Aorta (tissue), 5 donors: ENCODE results near the gene RGR. TPM values are rescaled to one million over a fixed set of nuclear protein-coding genes. Genes with fewer than 3 reads are reported as not detected.

Experiments
- ATAC-seq: fragments of 200-7000 bp; cut with Tn5 transposase; one replicate; pipeline ENCODE4 v1.9.1; 2022; ENCODE audit warnings: moderate library complexity; ENCODE audit not compliant: low FRiP score
- DNase-seq, 2 donors: peaks; one replicate each; pipeline ENCODE4 v3.0.0-alpha.2; 2020
- H3K27ac ChIP-seq, 2 donors: one replicate each; pipeline ENCODE4 v1.5.1; 2013; ENCODE audit warnings: low read length in 2 of 2, mild to moderate bottlenecking in 2 of 2, moderate library complexity in 2 of 2, control low read depth in 1 of 2, inconsistent platforms in 1 of 2, low read depth in 1 of 2
- H3K27me3 ChIP-seq, 2 donors: one replicate each; pipeline ENCODE4 v1.6.1; 2013; ENCODE audit warnings: control low read depth in 1 of 2, low read length in 1 of 2, mild to moderate bottlenecking in 1 of 2, moderate library complexity in 1 of 2; ENCODE audit not compliant: insufficient read depth in 2 of 2, control insufficient read depth in 1 of 2
- H3K36me3 ChIP-seq, 2 donors: one replicate each; pipeline ENCODE4 v1.6.1; 2013; ENCODE audit warnings: control low read depth in 1 of 2, low read length in 1 of 2, mild to moderate bottlenecking in 1 of 2; ENCODE audit not compliant: insufficient read depth in 2 of 2, control insufficient read depth in 1 of 2
- H3K4me1 ChIP-seq, 2 donors: one replicate each; pipeline ENCODE4 v1.6.1; 2013; ENCODE audit warnings: low read length in 2 of 2, control low read depth in 1 of 2, mild to moderate bottlenecking in 1 of 2, moderate library complexity in 1 of 2; ENCODE audit not compliant: insufficient read depth in 2 of 2, control insufficient read depth in 1 of 2
- H3K4me3 ChIP-seq, 2 donors: one replicate each; pipeline ENCODE4 v1.5.1; 2013; ENCODE audit warnings: low read length in 2 of 2, control low read depth in 1 of 2, mild to moderate bottlenecking in 1 of 2
- H3K9me3 ChIP-seq: one replicate; pipeline ENCODE4 v1.6.1; 2013; ENCODE audit warnings: mild to moderate bottlenecking, low read length; ENCODE audit not compliant: control insufficient read depth
- WGBS, 2 donors: extraction: QIAGEN DNeasy Blood & Tissue Kit; methylation state at CpG; one replicate each; pipeline ENCODE4 v1.1.7; 2013; 5-methylcytosine and 5-hydroxymethylcytosine counted together
- intact Hi-C, 2 donors: fragments of 100-400 bp; cut with DNase I; formaldehyde crosslinking; loops; one replicate each; pipeline versions ENCODE4 v1.14.2 to v1.15.0; 2022
- polyA plus RNA-seq, 2 donors: library from polyadenylated mRNA; stranded (reverse); fragments of 200-250 nt; gene quantifications; one replicate each; pipeline ENCODE4 v1.2.3, GENCODE V29; 2013
- total RNA-seq, 2 donors: library from RNA; stranded (reverse); fragmentation: NEBNext Ultra II Directional; extraction: Animal tissue kit (Norgen Biotek cat#: 25700); gene quantifications; one replicate each; pipeline ENCODE4 v1.2.1, GENCODE V29; 2021
- donor health status: healthy with polysubstance abuse.
- donor health status: Bipolar disorder and iron deficiency.
- donor health status: DM: no; HTN: no; CAD: no.
- donor health status: DM: no; HTN: no; CAD: no.
- donor health status: DM: yes; HTN: yes; CAD: no.

RGR gene
- total and polyA plus RNA-seq, 4 donors = not detected

GRCh38 chr10:84214046-84214572 is 30.7 kb upstream of the RGR start:
- Histone ChIP-seq H3K9me3 (no peaks in the 10 kb centered on the region), H3K27me3 (no peaks in the 10 kb centered on the region), H3K36me3 (no peaks in the 10 kb centered on the region), H3K27ac (no peak overlapping the region), H3K4me1 (no peaks in the 10 kb centered on the region), H3K4me3 (no peak overlapping the region)
- WGBS, 2 donors = 65 to 83% methylated on average over 24 to 25 of the region's 25 CpGs
- ATAC-seq (no peak), DNase-seq (no peak)
- intact Hi-C loops = no loop called here

DNA sequence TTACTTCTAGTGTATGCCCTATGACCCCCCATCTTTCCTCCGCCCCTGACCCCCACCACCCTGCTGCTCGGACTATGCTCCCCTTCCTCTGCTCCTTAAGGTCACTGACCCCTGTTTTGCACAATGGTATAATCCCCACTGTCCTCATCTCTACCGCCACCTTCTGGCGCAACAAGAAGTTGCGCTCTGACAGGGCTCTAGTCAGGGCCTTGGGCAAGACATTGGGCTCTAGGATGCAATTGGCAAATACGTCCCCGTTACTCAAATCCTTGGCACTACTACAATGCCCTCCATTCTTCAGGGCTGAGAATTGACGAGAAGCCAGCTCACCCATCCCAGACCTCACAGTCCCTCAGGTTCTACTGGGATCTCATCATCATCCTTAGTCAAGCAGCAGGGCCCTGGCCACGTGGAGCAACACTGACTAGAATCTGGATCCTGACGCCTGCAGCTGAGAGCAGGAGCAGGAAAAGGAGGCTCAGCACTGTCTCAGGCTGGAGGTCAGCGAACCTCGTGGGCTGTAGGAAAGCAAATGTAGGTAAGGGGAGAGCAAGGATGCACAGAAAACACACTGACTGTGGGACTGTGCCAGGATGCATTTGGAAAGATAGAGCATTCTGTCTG is 30.1 kb upstream of the RGR start:
- ATAC-seq = no peak
- Histone ChIP-seq H3K9me3 (no peaks in the 10 kb centered on the region), H3K36me3 (no peaks in the 10 kb centered on the region), H3K4me1 (no peaks in the 10 kb centered on the region), H3K4me3 (no peak overlapping the region), H3K27ac (no peak overlapping the region), H3K27me3 (no peaks in the 10 kb centered on the region)
- WGBS, 2 donors = 52 to 55% methylated on average over 12 of the region's 12 CpGs
- intact Hi-C loops = no loop called here
- DNase-seq = no peak

DNA sequence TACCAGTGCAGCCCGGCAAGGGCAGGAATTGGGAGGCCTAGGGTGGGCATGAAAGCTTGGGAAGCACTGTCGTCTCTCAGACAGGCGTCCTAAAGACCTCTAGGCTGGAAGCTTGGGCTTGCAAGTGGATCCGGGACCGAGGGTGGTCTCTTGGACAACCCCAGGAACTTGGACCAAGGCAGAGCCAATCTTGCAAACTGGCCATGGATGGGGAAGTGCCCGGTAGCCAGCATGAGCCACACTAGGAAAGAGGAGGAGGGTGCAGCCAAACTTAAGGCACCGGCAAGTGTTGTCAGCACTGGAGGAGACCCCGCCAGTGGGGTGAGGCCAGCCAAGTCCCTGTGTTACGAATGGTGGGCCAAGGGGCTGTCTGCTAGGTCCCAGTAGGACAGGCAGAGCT is 28.0 kb upstream of the RGR start:
- H3K4me3 ChIP-seq = no peak overlapping the region
- ATAC-seq (no peak), DNase-seq (no peak)
- H3K4me1 ChIP-seq = no peaks in the 10 kb centered on the region
- no peaks in the 10 kb centered on the region for H3K36me3 ChIP-seq
- no peaks in the 10 kb centered on the region for H3K9me3 ChIP-seq
- intact Hi-C loops = no loop called here
- H3K27ac ChIP-seq = no peak overlapping the region
- no peaks in the 10 kb centered on the region for H3K27me3 ChIP-seq
- 81 to 84% methylated on average over 9 of the region's 9 CpGs for WGBS, 2 donors

DNA sequence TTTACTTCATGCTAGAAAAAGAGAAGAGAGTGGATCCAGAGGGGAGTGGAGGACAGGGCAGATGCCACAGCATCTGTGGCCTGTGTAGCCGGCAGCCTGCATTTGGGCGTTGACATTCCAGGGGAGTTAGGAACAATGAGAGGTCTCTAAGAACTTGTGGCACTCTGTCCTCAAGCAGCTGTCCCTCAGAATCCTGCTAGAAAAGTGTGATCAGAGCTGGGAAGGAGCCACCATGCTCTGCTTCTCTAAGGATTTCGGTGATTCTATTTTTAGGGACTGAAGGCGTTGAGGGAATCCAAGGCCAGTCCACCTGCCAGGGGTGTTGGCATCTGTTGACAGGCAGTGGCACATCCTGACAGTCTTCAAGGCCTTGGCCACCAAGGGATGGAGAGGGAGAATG is 27.1 kb upstream of the RGR start:
- H3K36me3 ChIP-seq = no peaks in the 10 kb centered on the region
- no peaks in the 10 kb centered on the region for H3K4me1 ChIP-seq
- H3K9me3 ChIP-seq = no peaks in the 10 kb centered on the region
- WGBS, 2 donors = 84 to 87% methylated on average over 4 of the region's 4 CpGs
- intact Hi-C loops = no loop called here
- H3K27ac ChIP-seq = no peak overlapping the region
- no peaks in the 10 kb centered on the region for H3K27me3 ChIP-seq
- DNase-seq = no peak
- no peak overlapping the region for H3K4me3 ChIP-seq
- no peak for ATAC-seq

DNA sequence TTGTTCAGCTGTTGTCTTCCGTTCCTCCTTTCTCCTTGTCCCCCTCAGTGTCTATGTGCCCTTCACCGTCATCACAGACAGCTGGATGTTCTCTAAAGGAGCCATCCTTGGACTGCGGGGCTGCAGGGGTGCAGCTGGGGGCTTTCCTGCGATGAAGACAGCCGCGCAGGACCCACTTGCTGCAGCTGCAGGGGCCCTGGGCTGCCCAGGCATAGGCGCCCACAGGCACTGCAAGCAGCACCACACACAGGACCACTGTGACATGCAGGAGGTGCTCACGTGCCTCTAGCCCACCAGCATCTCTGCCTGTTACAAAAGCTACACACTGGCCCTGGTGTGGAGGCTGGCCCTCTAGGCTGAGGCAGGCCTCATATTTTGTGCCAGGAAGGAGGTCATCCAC is 22.9 kb upstream of the RGR start:
- H3K27ac ChIP-seq = no peak overlapping the region
- peaks cover 2% of the 10 kb centered on the region for H3K9me3 ChIP-seq
- no peaks in the 10 kb centered on the region for H3K27me3 ChIP-seq
- no peaks in the 10 kb centered on the region for H3K4me1 ChIP-seq
- DNase-seq (no peak), ATAC-seq (no peak)
- WGBS, 2 donors = 70 to 85% methylated on average over 8 of the region's 8 CpGs
- H3K4me3 ChIP-seq = no peak overlapping the region
- no peaks in the 10 kb centered on the region for H3K36me3 ChIP-seq
- intact Hi-C loops = no loop called here

GRCh38 chr10:84224411-84225028 is 20.3 kb upstream of the RGR start:
- Histone ChIP-seq H3K27me3 (peaks cover 0 to 1% of the 10 kb centered on the region in 2 donors), H3K27ac (no peak overlapping the region), H3K4me1 (no peaks in the 10 kb centered on the region), H3K9me3 (peaks cover 2% of the 10 kb centered on the region), H3K36me3 (no peaks in the 10 kb centered on the region), H3K4me3 (no peak overlapping the region)
- DNase-seq (no peak), ATAC-seq (no peak)
- intact Hi-C loops = no loop called here
- 48 to 57% methylated on average over 6 of the region's 6 CpGs for WGBS, 2 donors

DNA sequence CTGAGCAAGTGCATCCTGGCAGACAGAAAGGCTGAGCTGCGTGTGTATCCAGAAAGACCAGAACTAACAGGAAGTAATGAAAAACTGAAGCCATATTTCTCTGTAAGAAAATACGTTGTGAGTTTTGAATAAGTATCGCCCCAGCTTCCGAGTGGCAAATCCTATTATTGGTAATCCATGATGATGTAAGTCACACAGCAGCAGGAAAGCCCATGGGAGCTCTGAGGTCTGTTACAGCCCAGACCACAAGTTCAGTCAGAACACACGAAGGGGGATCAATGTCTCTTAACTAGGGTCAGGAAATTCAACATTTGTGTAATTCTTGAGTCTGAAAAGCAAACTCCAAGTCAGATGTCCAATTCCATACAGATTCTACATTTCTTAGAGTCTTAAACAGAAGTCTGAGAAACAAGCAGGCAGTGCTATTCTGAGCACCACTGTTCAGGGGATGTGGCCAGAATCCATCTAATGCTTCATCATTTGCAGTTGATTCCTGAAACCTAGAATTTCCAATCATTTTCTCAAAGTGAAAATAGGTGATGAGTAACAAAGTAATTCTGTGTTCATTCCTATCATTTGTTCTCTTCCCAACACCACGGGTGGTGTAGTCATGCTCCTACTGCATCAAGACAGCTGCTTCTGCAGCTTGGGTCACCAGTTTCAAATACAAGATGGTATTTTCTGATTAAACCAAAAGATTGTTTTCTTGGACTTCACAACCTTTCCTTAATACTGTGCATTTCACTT is 19.3 kb upstream of the RGR start, which contains the start of gene LRIT2:
Gene LRIT2 (minus strand): TSS at position 118 of the 747 bp plus-strand sequence. CDS start 24 bp downstream, at position 94.
- Histone ChIP-seq H3K27ac (no peak within 1 kb of the TSS), H3K4me3 (no peak within 1 kb of the TSS), H3K27me3 (peaks cover 0 to 1% of the 10 kb centered on the region in 2 donors), H3K4me1 (no peaks in the 10 kb centered on the region), H3K9me3 (peaks cover 2% of the 10 kb centered on the region), H3K36me3 (no peaks in the 10 kb centered on the region)
- intact Hi-C loops = no loop called here
- 65 to 70% methylated on average over 6 of the region's 6 CpGs for WGBS, 2 donors
- ATAC-seq (no peak), DNase-seq (no peak)

DNA sequence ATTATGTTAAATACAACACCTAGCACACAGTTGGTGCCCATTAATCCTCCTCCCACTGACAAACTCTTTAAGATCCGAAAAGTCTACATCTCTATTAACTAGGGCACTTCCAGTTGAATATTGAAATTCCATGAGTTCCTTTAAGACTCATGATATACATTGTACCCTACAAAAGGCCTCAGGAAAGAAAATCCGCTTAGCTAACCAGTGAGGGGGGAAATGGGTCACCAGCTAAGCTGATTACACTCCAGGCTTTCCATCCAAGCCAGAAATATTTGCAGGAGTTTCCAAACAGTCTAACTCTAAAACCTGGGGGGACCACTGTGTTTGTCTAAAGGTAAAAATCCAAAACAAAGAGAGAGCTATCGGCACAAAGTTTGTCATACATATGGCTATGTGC is 18.2 kb upstream of the RGR start:
- intact Hi-C loops = no loop called here
- 71 to 75% methylated on average over 3 of the region's 3 CpGs for WGBS, 2 donors

More for the DNA sequence above, 18.2 kb upstream of the RGR start:
- H3K4me1 ChIP-seq = no peaks in the 10 kb centered on the region
- peaks cover 2% of the 10 kb centered on the region for H3K9me3 ChIP-seq
- H3K27me3 ChIP-seq = peaks cover 0 to 1% of the 10 kb centered on the region in 2 donors
- no peak for DNase-seq
- no peak overlapping the region for H3K4me3 ChIP-seq
- ATAC-seq = no peak
- H3K36me3 ChIP-seq = no peaks in the 10 kb centered on the region
- no peak overlapping the region for H3K27ac ChIP-seq
